Endothelial cell of umbilical vein (primary cell): Measurements from ENCODE around the gene C3orf20.

Experiments used
- EZH2 ChIP-seq: IDR thresholded peaks from 2 replicates; pipeline ENCODE4 v1.6.1; 2012; ENCODE audit warnings: borderline replicate concordance, low read depth, mild to moderate bottlenecking, moderate library complexity, low read length, inconsistent platforms; ENCODE audit not compliant: severe bottlenecking
- POLR2A ChIP-seq: IDR thresholded peaks from 2 replicates; pipeline ENCODE4 v1.6.1; 2012; ENCODE audit warnings: low read depth, mild to moderate bottlenecking, control low read depth, low read length
- TF ChIP-seq, protein P1 (sequence below), 2 donors: IDR thresholded peaks; 1 replicate in 1 of 2; 2 replicates in 1 of 2; pipeline ENCODE4 v1.5.1; 2011; ENCODE audit warnings: low read length in 2 of 2, mild to moderate bottlenecking in 2 of 2, moderate library complexity in 2 of 2, control low read depth in 1 of 2, inconsistent platforms in 1 of 2, low read depth in 1 of 2; ENCODE audit not compliant: insufficient read depth in 1 of 2; ENCODE audit errors: extremely low read depth in 1 of 2

DNA sequence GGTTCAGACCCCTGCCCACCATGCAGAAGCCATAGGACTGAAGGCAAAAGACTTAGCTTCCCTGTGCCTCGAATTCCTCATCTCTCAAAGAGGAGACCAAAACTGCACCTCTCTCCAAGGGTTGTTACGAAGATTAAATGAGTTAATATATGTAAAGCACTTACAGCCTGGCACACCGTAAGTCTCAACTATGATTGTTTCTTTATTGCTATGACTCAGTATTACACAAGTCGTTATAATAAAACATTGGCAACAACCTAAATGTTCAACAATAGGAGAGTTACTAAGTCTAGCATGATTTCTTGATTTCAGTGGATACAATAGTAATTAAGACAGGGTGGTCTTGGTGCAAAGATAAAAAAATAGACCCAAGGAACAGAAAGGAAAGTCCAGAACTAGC, 124.2 kb downstream of the C3orf20 start:
- TF ChIP-seq, protein P1, sequence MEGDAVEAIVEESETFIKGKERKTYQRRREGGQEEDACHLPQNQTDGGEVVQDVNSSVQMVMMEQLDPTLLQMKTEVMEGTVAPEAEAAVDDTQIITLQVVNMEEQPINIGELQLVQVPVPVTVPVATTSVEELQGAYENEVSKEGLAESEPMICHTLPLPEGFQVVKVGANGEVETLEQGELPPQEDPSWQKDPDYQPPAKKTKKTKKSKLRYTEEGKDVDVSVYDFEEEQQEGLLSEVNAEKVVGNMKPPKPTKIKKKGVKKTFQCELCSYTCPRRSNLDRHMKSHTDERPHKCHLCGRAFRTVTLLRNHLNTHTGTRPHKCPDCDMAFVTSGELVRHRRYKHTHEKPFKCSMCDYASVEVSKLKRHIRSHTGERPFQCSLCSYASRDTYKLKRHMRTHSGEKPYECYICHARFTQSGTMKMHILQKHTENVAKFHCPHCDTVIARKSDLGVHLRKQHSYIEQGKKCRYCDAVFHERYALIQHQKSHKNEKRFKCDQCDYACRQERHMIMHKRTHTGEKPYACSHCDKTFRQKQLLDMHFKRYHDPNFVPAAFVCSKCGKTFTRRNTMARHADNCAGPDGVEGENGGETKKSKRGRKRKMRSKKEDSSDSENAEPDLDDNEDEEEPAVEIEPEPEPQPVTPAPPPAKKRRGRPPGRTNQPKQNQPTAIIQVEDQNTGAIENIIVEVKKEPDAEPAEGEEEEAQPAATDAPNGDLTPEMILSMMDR (IDR thresholded peaks at IDR 0.05; ENCODE audit: extremely low read depth in 1 of 2, insufficient read depth in 1 of 2, low read depth in 1 of 2, low read length in 2 of 2) = no peak
- TF ChIP-seq POLR2A = no peak
- TF ChIP-seq EZH2 = no peak
